Hematopoietic multipotent progenitor cell treated with erythropoietin and hydrocortisone succinate and interleukin-3 and kit ligand, for 4 days (in vitro differentiated cells): ENCODE data around the gene THBD.
A peak's percentile ranks its signal among the peaks of the same experiment; 100 is the strongest.

Source experiments
- DNase-seq: peaks from one replicate; pipeline ENCODE4 v3.0.0-alpha.2; 2015

The THBD gene, protein sequence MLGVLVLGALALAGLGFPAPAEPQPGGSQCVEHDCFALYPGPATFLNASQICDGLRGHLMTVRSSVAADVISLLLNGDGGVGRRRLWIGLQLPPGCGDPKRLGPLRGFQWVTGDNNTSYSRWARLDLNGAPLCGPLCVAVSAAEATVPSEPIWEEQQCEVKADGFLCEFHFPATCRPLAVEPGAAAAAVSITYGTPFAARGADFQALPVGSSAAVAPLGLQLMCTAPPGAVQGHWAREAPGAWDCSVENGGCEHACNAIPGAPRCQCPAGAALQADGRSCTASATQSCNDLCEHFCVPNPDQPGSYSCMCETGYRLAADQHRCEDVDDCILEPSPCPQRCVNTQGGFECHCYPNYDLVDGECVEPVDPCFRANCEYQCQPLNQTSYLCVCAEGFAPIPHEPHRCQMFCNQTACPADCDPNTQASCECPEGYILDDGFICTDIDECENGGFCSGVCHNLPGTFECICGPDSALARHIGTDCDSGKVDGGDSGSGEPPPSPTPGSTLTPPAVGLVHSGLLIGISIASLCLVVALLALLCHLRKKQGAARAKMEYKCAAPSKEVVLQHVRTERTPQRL

DNA sequence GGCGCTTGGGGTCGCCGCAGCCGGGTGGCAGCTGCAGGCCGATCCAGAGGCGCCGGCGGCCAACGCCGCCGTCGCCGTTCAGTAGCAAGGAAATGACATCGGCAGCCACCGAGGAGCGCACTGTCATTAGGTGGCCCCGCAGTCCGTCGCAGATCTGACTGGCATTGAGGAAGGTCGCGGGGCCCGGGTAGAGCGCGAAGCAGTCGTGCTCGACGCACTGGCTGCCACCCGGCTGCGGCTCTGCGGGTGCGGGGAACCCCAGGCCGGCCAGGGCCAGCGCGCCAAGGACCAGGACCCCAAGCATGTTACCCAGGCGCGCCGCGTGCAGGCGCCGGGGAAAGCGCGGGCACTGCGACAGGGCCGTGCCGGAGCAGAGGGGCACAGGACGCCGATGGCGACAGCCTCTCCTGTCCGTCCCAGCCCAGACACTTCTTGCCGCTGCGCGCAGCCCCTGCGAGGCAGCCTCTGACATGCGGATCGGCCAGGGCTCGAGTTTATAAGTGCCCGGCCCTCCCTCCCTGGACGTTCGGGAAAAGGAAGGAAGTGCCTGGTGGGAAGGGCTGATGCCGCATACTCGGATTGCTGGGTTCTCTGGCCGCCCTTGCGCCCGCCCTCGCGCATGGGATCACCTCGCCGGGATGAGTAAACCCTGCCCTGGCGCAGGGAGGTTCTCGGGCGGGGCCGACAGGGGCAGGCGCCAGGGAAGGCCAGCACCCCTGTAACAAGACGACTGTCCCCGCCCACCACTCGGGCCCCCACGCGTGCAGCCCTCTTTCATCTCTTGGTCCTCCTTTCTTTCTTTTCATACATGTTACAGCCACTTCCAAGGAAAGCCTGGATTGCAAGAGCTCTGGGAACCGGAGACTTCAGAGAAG lies at the start of gene THBD:
Gene THBD, minus strand, starts transcription at position 472 of the 875 bp plus-strand sequence. Its CDS starts 168 bp downstream, at position 304.
- DNase-seq = peak; percentile 63

DNA sequence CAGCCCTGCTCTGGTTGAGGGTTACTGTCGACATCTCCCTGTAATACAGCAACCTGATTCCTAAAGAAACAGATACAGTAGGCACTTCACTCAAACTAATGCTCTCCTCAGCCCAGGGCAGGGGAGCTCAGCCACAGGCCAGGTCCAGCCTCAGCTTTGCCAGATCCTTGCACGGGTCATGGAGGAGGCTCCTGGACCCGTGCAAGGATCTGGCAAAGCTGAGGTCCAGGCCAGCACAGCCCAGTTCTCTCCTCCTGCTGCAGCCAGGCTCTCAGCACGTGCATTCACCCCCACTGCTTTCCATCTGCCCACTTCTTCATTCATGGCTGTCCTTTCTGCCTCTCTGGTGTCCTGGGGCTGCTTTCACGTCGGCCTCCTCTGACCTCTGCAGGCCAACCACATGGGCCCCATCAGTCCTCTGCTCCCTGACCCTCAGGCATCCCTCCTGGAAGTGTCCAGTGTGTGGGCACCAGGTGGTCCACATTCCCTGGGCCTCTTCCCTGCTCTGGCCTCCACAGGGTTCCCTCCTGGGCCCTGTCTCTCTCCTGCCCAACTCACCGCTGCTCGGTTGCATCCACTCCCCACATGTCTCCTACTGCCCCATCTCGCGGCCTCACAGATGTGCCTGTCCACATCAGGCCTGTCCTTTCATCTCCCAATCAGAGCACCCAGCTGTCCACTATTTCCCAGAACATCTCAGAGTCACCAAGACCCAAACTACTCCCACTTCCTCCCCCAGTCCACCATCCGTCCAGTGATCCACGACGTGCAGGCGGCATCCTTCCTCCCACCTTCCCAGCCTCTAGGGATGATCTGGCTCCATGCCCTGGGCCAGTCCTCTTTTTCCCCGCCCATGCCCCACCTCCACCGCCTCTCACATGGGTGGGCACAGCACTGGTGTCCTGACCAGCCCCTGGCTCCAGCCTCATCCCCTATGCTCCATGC lies 48.4 kb upstream of the THBD start:
- DNase-seq = no peak

DNA sequence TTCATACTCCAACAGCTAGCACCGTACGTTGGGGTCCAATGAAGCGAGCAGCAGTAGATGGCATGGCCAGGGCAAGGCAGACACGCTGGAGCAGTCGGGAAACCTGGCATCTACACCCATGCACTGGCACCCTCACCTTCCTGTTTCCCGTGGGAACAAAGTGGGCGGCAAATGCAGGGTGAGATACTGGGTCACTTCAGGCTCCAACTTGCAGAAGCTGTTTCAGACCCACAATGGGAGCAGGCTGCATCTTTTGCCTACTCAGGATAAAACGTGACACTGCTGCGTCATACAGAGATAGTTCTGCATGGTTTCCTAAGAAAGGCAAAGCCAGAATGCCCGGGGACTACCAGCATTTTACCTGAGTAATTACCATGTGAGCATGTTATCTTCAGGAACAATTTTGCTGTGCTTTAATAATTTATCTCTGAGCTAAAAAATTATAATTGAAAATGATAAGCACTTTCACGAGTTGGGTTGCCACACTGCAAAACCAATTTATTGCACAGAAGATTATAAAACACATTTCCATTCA lies 47.6 kb upstream of the THBD start:
- DNase-seq = no peak

DNA sequence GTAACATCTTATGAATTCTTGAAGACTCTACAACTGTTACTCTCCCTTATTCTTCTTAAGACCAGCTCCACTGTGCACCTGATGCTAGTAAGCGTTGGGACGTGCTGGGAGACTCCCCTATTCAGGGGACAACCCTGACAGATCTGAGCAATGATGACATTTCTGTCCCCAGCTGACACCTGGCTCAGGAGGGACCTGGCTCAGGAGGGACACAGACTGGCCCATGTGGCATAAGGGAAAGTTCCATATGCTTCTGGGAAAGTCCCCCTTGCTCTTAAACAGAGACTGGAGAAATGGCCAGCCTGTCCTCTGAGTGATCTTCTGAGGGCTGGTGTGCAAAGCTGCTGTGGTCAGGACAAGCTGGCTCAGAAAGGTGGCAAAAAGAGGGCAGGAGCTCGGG lies 46.6 kb upstream of the THBD start:
- DNase-seq = no peak

DNA sequence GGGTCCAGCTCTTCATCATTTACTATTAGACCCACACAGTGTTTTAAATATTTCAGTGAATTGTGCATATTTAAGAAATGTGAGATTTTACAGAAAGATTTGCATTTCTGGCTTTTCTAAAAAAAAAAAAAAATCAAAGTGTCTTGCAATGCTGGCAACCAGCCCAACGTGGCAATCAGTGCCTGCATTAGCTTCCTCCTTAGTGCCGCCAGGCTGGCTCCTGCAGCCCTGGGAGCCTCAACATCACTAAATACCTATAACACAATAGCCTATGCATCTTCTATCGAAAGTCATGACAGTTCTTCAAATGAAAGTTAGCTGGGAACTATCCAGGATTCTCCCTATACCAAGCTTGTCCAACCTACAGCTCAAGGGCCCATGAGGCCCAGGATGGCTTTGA lies 46.0 kb upstream of the THBD start:
- DNase-seq = peak; percentile 28

DNA sequence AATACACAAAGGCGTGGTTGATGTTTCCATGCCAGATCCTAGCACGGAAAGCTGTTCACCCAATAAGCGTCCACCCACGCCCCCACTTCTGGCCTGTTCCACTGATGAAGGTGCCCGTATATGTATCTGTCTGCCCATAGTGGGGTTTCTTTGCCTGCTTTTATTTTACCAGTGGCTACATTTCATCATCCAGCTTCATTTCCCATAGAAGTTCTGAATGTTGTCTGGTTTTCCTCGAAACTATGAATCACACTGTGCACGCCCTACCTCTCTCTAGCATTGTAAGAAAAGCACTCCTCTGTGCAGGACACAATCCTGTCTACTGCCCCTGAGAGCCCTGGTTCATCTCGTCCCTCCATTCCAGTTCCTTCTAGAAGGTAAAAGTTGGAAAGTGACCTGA lies 45.5 kb upstream of the THBD start:
- DNase-seq = no peak

DNA sequence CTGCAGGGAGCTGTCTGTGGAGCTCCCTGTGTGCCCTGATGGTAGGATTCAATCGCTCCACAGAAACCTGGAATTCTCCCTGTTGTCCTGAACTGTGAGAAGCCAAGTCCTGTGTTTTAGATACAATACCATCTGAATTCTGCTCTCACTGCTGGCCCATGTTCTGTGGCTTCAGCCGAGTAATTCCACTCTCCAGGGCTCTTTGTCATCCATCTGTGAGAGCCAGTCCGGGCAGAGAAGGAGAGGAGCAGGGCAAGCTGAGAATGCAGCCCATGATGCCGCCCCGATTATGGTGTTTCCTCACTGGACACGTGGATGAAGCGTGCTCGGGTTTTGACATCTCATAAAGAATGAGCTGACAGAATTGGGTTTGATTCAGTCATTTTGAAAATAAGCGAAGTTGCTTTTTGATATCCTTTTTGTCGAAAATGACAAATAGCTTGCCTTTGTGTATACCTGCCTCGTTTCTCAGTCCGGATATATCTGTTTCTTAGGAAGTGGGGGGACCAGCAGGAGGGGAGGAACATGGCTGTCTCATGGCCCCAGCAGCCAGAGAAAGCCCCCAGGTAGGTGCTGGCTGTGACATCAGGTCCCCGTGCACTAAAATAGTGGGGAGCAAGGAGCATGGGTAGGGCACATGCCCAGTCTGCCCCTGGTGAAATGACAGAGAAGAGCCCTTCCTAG lies 44.9 kb upstream of the THBD start:
- no peak for DNase-seq

DNA sequence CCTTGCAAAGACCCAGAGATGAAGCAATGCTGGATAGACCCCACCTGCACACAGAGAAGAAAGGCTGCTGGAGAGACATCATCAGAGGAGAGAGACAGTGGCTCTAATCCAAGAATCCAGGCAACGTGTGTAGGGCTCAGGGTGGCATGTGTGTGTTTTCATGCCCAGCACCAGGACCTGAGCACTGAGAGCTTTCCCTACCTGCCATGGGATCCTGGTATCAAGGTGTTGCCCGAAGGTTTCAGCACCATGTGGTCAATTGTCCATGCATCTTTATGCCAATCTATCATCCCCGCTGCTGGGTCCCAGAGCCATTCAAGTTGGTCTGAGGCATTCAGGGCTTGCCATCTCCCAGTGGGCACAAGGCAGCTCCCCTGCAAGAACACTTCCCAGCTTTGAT lies 44.1 kb upstream of the THBD start:
- DNase-seq = no peak

DNA sequence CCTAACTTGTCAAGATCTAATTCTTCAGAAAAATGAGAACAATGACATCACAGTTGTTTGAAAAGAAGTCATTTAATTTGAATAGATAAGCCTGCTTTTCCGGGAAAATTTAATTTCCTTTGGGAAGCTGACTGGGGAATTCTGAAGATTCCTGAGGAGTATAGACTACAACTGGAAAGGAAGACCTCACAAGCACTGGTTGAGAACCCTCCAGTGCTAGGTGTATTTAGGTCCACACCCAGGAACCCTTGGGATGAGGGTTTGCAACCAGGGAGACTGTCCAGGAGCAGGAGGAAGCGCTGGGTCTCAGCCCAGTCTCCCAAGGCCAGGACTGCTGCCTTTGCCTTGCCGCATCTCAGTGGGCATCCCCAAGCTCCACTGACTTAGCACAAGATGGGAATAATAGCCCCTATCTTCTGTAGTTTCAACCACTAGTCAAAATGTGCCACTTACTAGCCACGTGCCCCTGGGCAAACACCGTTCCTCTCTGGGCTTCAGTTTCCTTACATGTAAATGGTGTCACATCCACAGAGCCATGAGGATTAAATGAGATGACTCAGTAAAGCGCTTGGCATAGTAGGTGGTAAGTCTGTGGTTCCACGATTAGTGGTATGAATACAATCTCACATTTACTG lies 43.5 kb upstream of the THBD start:
- no peak for DNase-seq

DNA sequence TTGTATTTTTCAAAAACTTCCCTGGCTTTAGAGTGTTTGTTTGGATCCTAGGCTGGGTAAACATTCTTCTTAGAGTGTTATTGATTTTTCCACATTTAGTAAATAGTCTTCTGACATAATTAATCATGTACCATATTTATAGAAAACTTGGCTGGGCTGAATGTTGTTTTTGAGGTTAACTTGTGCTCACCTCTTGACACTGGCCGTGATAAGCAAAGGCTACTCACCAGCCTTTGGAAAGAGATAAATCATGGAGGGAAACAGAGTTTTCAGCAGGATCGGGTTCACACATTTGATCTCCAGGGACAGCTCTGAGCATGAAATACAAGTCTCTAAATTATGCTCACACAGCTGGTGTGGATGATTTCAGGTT lies 42.9 kb upstream of the THBD start:
- DNase-seq = no peak

DNA sequence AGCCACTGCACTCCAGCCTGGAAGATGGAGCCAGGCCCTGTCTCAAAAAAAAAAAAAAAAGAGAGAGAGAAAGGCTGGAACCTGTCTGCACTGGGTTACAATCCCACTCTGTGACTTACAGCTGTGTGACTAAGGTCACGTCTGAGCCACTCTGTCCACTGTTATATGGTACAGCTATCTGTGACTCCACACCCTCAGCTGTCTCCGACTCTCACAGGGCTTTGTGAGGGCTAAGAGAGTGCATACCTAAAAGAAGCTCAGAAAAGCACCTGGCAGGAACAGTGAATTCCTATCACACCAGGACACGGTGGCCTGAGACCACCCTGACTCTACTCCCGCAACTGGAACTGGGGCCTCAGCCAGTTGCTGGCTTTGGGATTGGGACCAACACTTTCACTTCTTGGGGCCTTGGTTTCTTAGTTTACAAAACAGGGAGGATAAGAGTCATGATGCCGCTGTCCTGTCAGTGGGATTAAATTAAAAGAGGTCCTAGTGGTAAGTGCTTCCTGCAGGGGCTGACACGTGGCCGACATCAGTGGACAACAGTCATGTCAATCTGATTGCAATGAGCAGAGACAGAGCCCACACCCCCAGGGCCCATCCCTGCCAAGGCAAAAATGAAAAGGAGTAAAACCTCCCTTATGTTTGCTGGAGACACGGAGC lies 42.4 kb upstream of the THBD start:
- no peak for DNase-seq

DNA sequence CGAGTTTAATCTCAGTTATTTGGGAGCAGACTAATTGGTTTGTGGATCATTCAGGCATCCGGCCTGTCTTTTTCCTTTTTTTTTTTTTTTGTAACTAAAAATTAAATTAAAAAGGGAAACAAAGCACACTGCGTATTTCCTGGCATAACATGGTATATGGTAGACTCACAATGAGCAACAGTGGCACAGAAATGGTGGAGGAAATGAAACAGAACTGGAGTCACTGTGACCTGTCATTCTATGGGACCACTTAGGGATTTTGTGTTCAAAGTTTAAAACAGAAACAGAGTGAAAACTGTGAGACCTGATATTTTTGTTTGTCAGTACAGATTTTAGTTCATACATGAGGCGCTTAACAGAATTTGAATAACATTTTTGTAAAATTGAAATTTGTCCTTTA lies 41.4 kb upstream of the THBD start:
- DNase-seq = no peak

DNA sequence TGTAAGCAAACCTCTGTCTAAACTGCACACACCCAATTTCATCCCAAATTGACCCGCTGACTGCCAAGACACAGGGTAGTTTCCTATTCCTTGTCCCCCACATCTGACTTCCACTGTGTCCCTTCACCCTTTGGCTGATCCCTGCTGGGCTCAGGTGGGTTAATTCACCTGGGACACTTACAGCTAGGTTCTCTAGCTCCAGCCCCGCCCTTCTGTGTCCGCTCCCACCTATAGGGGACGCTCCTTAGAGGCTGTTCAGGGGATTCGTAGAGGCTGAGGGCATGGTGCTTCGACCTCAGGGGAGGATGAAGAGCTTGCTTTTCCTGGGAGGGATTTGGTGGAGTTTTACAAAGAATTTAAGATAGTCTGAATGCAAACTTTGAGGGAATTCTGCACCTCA lies 40.7 kb upstream of the THBD start:
- DNase-seq = no peak

DNA sequence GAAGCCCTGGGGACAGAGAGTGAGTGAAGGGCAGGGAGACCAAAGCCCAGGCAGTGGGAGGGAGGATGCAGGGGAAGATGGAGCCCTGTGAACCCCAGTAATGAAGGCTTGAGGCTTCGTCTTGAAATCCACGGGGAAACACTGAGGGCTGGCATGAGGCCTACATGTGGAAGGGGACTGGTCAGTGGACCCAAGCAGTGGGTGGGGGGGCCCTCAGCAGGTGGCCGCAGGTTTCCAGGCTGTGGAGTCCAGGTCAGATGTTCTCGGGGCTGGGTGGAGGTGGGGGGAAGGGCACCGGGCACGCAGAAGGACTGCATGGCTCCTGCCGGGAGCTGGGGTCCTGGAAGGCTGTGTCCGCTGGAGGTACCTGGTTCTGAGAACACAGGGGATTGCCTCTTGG lies 39.4 kb upstream of the THBD start:
- no peak for DNase-seq

DNA sequence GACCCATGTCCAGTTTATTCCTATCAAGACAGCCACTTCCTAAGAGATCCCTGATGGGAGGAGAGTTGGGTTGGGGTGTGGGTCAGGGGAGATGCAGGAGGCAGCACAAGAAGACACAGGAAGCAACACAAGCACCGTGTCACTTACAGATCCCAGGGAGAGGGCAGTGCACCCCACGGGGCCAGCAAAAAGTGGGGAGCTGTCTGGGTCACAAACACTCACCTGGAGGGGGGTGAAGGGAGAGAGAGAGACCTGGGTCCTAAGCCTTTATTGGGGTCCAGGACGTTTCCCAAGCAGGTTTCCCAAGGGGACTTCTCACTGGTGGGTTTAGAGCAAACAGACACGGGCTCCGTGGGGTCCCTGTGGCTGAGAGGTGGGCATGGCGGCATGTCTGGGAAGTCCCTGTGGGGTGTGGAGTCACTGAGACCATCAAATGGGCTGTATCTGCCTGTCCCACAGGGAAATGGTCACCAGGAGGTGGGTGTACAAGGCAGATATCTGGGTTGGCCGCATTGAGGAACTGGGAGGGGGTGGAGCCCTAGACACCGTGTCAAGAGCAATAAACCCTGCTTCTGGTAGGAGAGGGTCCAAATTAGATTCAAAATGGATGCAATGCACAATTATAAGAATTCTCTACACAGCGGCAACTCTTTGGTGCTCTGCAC lies 38.2 kb upstream of the THBD start:
- DNase-seq = peak; percentile 67

DNA sequence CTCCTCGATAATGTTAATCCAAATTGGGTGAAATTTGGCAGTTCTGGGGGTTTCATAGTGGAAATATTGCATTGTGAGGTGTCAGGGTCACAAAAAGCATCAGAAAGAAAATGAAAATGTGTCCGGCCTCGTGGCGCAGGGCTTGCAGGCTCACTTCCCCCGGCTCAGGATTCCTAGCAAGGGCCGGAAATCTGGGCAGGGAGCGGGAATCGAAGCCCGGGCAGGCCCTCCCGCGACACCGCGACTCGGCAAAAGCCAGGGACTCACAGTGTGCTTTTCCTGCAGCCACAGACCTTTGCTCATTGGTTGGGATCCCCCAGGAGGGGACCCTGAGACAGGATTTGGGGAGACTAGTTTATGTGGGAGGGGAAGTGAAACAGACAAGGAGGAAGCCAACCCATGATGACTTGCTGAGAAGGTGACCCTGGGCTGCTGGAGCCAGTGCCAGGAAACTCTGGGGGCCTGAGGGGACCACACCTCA lies 37.5 kb upstream of the THBD start:
- no peak for DNase-seq

DNA sequence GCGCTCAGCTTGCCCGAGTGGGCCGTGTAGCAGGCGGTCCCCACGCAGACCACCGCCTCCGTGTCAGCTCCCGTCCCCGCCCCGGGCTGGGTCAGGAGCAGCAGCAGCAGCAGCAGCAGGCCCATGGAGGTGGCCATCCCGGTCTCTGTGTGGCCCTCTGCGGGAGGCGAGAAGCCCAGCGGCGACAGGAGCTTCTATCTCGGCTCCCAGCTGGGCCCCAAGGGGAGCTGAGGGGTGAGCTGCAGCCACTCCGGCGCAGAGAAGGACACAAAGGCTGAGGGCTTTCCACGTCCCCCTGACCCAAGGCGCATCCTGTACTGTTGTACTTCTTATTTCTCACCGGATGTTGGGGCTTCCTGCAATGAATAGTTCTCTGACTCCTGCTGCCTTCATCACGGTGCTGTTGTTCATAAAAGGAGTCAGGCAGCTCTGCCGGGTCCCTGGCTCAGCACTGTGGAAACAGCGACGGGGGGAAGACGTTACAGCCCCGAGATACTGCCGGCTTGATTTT lies 36.6 kb upstream of the THBD start, which contains the start of gene CD93:
Gene CD93, minus strand, starts transcription at position 269 of the 511 bp plus-strand sequence. Its CDS starts 132 bp downstream, at position 137.
- DNase-seq = peak; percentile 66

DNA sequence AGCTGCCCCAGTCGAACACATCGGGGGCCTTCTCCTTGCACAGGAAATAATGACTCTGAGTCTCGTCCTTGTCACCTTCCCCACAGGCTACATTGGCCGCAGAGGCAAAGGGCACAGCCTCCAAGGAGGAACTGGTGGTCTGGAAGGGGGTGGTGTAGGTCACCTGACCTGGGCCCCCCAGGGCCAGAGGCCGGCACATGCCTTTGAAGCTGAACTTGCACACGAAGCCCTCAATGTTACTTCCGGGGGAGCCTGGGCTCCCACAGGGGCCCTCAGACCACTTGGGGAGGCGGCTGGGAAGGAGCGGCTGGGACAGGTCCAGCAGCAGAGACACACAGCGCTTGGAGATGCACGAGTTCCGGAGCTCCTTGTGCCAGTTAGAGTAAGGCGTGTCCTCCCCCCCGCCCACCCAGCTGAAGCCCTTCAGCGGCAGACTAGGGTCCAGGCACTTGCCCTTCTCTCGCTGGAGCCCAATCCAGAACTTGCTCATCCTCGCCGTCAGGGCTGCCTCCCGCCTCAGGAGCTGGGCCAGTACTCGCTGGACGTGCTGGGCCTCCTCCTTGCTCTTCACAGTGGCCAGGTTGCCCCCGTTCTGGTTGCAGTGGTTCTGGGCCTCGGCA lies 36.1 kb upstream of the THBD start:
- peak; percentile 24 for DNase-seq

DNA sequence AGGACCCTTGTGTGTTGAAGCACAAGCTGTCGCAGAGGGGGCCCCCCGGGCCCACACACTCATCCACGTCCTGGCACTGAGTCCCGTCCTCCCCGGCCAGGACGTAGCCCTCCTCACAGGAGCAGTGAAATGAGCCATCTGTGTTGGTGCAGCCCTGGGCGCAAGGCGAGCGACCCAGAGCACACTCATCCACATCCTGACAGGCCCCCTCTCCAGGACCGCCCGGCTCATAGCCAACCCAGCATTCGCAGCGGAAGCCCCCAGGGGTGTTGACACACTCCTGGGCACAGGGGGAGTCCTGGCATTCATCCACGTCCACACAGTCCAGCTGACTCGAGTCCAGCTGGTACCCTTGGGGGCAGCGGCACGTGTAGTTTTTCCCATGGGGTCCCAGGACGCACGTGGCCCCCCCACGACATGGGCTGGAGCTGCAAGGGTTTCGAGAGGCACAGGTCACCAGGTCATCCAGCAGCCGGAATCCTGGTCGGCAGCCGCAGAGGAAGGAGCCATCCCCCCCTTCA lies 35.4 kb upstream of the THBD start:
- no peak for DNase-seq
